WTC11 (cell line): ENCODE measurements around the gene COPZ2.
"Not testable (repeated sequence)": the region's sequence is repeated elsewhere in the genome, so short reads cannot be mapped to it uniquely, and the experiment has no call there.

Source experiments
- CREB1 ChIP-seq: sonication (generic); formaldehyde crosslinking; IDR thresholded peaks from 2 replicates; pipeline ENCODE4 v1.8.0; 2023; ENCODE audit warnings: mild to moderate bottlenecking, missing genetic modification reagents
- CTCF ChIP-seq: fragments of 200-600 bp; IDR thresholded peaks from 2 replicates; pipeline ENCODE4 v1.8.0; 2022; ENCODE audit warnings: antibody characterized with exemption
- E2F4 ChIP-seq: sonication (generic); formaldehyde crosslinking; IDR thresholded peaks from 2 replicates; pipeline ENCODE4 v1.8.1; 2022; ENCODE audit warnings: low read depth, mild to moderate bottlenecking, moderate library complexity, missing genetic modification reagents, borderline replicate concordance
- E2F5 ChIP-seq: sonication (generic); formaldehyde crosslinking; IDR thresholded peaks from 2 replicates; pipeline ENCODE4 v1.8.1; 2022; ENCODE audit warnings: mild to moderate bottlenecking, moderate library complexity, missing genetic modification reagents
- SMAD3 ChIP-seq: sonication (generic); formaldehyde crosslinking; IDR thresholded peaks from 2 replicates; pipeline ENCODE4 v1.8.0; 2022; ENCODE audit warnings: missing genetic modification reagents, mild to moderate bottlenecking, borderline replicate concordance
- SP1 ChIP-seq: sonication (generic); formaldehyde crosslinking; conservative IDR thresholded peaks from 2 replicates; pipeline ENCODE4 v1.8.1; 2022; ENCODE audit warnings: missing genetic modification reagents
- TEAD1 ChIP-seq: sonication (generic); formaldehyde crosslinking; IDR thresholded peaks from 2 replicates; pipeline ENCODE4 v1.8.0; 2022; ENCODE audit warnings: mild to moderate bottlenecking, missing genetic modification reagents
- ZNF121 ChIP-seq: sonication (generic); formaldehyde crosslinking; IDR thresholded peaks from 2 replicates; pipeline ENCODE4 v1.8.0; 2023; ENCODE audit warnings: missing genetic modification reagents
- ZNF232 ChIP-seq: sonication (generic); formaldehyde crosslinking; IDR thresholded peaks from 2 replicates; pipeline ENCODE4 v1.8.0; 2022; ENCODE audit warnings: mild to moderate bottlenecking, missing genetic modification reagents

GRCh38 chr17:48001657-48002056 is 35.9 kb downstream of the COPZ2 start:
- not testable (repeated sequence) for TF ChIP-seq CREB1 (CRISPR knock-in tag); SMAD3 (CRISPR knock-in tag); CTCF; TEAD1 (CRISPR knock-in tag); SP1 (CRISPR knock-in tag); E2F5 (CRISPR knock-in tag); E2F4 (CRISPR knock-in tag); ZNF232 (CRISPR knock-in tag)
- peak; percentile 94 for TF ChIP-seq ZNF121 (CRISPR knock-in tag)
